ENCODE measurements around the gene MYO6.

DNA sequence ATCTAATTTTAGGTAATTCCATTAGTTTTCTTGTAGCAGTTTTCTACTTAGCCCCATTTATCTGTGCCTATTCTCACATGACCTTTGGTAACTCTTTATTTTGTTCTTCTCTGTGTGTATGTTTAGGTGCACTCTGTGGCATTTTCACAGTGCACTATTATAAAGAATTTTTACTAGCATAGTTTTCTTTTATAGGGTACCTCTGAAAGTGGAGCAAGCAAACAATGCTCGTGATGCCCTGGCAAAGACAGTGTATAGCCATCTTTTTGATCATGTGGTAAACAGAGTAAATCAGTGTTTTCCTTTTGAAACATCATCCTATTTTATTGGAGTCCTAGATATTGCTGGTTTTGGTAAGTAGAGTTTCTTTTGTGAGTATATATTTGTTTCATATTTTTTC, 107.9 kb downstream of the MYO6 start:
- TF ChIP-seq POLR2A (IDR thresholded peaks at IDR 0.05; ENCODE audit: low read depth, low read length) (no peak), POLR2AphosphoS5 (IDR thresholded peaks at IDR 0.05; ENCODE audit: low read depth, low read length) (no peak), TAF1 (IDR thresholded peaks at IDR 0.05; ENCODE audit: borderline replicate concordance, low read depth, low read length) (no peak)

Data from GM12892 (cell line).